Suprapubic skin (tissue), 4 donors: ENCODE measurements around the gene RPS21. TPM values are rescaled to one million over a fixed set of nuclear protein-coding genes. Genes with fewer than 3 reads are reported as not detected.
A peak's percentile ranks its signal among the peaks of the same experiment; 100 is the strongest.

Source experiments
- DNase-seq, 2 donors: peaks; one replicate each; pipeline ENCODE4 v3.0.0-alpha.2; 2019; ENCODE audit warnings: low spot score in 2 of 2
- H3K27ac ChIP-seq: fragments of 200-600 bp; sonication (generic); one replicate; pipeline ENCODE4 v1.5.1; 2019
- H3K27me3 ChIP-seq: fragments of 200-600 bp; sonication (generic); one replicate; pipeline ENCODE4 v1.5.1; 2019
- H3K36me3 ChIP-seq: fragments of 200-600 bp; sonication (generic); one replicate; pipeline ENCODE4 v1.5.1; 2019
- H3K4me1 ChIP-seq: fragments of 200-600 bp; sonication (generic); one replicate; pipeline ENCODE4 v1.5.1; 2019
- H3K4me3 ChIP-seq: fragments of 200-600 bp; sonication (generic); one replicate; pipeline ENCODE4 v1.5.1; 2019; ENCODE audit warnings: mild to moderate bottlenecking
- H3K9me3 ChIP-seq: fragments of 200-600 bp; sonication (generic); one replicate; pipeline ENCODE4 v1.5.1; 2019
- EP300 ChIP-seq: sonication (generic); formaldehyde crosslinking; IDR thresholded peaks from one replicate; pipeline ENCODE4 v1.6.1; 2017; ENCODE audit warnings: antibody characterized with exemption
- POLR2A ChIP-seq, 2 donors: fragments of 450-650 bp; IDR thresholded peaks; one replicate each; pipeline ENCODE4 v1.6.1; 2017; ENCODE audit warnings: antibody characterized with exemption in 2 of 2, mild to moderate bottlenecking in 2 of 2, moderate library complexity in 2 of 2
- POLR2AphosphoS5 ChIP-seq, 3 donors: sonication (generic); formaldehyde crosslinking; IDR thresholded peaks; one replicate each; pipeline ENCODE4 v1.6.1; 2017; ENCODE audit warnings: antibody characterized with exemption in 3 of 3
- WGBS: methylation state at CpG from one replicate; pipeline ENCODE4 v1.1.5; 2018; 5-methylcytosine and 5-hydroxymethylcytosine counted together
- total RNA-seq, 4 donors: library from RNA; depleted of rRNA; stranded (reverse); fragments of >200 nt; gene quantifications; one replicate each; pipeline ENCODE4 v1.1.0, GENCODE V29; 2016
- TF ChIP-seq, protein P1 (sequence below), 2 donors: fragments of 200-600 bp in 1 of 2; fragments of 450-650 bp in 1 of 2; sonication (generic) in 1 of 2; IDR thresholded peaks; one replicate each; pipeline ENCODE4 v1.5.1; 2016 to 2019; ENCODE audit warnings: antibody characterized with exemption in 2 of 2, mild to moderate bottlenecking in 1 of 2, moderate library complexity in 1 of 2

RPS21 gene
- total RNA-seq, 4 donors from 2014 or later, result 1,604 to 3,217 (median 2,363) TPM

DNA sequence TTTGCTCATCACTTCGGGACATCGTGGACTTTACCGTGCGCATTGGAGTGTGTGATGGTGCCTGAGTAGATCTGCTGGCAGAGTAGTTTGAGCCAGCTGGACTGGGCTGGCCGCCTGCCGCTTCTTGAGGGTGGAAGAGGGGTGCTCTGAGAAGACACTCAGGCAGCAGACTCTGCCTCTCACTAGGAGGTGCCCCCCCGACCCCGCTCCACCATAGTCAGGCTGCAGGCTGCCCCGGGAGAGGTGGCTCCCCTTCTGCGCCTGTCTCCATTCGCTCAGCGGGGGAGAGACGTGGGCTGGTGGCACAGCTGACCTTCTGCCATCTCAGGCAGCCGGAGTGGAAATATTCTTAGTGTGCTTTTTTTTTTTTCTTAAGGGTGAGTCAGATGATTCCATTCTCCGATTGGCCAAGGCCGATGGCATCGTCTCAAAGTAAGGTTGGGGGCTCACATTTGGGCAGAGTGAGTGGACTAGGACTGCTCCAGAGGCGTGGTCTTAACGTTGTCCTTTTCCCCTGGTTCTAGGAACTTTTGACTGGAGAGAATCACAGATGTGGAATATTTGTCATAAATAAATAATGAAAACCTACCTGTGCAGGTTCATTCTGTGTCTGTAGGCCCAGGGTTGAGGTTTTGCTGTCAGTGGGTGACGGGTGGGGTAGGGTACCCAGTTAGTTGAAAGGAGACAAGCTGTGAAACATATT is 1.2 kb downstream of the RPS21 start:
- Histone ChIP-seq H3K27ac (no peak overlapping the region), H3K9me3 (no peaks in the 10 kb centered on the region), H3K4me3 (peak overlapping the region; percentile 95), H3K4me1 (peaks cover 26% of the 10 kb centered on the region), H3K27me3 (no peaks in the 10 kb centered on the region), H3K36me3 (peaks cover 25% of the 10 kb centered on the region)
- WGBS, result 71% methylated on average over 19 of the region's 20 CpGs
- TF ChIP-seq POLR2AphosphoS5 (IDR thresholded peaks at IDR 0.05) (no peak), POLR2A (IDR thresholded peaks at IDR 0.05) (no peak), EP300 (no peak)
- TF ChIP-seq, protein P1, sequence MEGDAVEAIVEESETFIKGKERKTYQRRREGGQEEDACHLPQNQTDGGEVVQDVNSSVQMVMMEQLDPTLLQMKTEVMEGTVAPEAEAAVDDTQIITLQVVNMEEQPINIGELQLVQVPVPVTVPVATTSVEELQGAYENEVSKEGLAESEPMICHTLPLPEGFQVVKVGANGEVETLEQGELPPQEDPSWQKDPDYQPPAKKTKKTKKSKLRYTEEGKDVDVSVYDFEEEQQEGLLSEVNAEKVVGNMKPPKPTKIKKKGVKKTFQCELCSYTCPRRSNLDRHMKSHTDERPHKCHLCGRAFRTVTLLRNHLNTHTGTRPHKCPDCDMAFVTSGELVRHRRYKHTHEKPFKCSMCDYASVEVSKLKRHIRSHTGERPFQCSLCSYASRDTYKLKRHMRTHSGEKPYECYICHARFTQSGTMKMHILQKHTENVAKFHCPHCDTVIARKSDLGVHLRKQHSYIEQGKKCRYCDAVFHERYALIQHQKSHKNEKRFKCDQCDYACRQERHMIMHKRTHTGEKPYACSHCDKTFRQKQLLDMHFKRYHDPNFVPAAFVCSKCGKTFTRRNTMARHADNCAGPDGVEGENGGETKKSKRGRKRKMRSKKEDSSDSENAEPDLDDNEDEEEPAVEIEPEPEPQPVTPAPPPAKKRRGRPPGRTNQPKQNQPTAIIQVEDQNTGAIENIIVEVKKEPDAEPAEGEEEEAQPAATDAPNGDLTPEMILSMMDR (IDR thresholded peaks at IDR 0.05), result no peak
- no peak for DNase-seq

GRCh38 chr20:62388839-62389600 is 2.1 kb downstream of the RPS21 start:
- 74% methylated on average over 11 of the region's 11 CpGs for WGBS
- Histone ChIP-seq H3K9me3 (no peaks in the 10 kb centered on the region), H3K4me3 (no peak overlapping the region), H3K27me3 (no peaks in the 10 kb centered on the region), H3K27ac (no peak overlapping the region), H3K4me1 (peaks cover 26% of the 10 kb centered on the region), H3K36me3 (peaks cover 33% of the 10 kb centered on the region)
- DNase-seq, result no peak
- TF ChIP-seq, protein P1 (IDR thresholded peaks at IDR 0.05), result no peak
- no peak for TF ChIP-seq EP300
- TF ChIP-seq POLR2AphosphoS5 (IDR thresholded peaks at IDR 0.05), result no peak

DNA sequence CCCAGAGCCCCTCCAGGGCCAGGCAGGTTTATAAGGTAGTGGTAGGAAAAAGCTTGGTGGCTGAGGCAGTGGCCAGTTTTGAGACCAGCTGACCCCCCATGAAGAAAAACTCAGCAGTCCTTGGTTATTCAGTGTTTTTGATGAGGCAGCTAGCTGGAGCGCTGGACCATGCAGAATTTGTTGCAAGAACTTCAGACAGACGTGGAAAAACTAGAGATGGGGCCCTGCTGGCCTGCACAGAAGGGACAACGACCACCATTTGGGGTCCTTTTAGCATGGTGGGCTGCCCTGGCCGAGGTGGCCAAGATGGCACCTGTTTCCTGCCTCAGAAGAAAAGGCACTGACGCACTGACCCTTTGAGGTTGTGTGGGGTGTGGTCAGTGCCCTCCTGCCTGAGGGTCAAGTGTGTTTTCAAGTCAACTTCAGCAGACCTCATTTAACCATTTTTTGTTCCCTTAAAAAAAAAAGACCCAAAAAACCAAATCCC is 2.7 kb downstream of the RPS21 start:
- Histone ChIP-seq H3K4me1 (peaks cover 26% of the 10 kb centered on the region), H3K4me3 (no peak overlapping the region), H3K36me3 (peaks cover 39% of the 10 kb centered on the region), H3K9me3 (no peaks in the 10 kb centered on the region), H3K27ac (no peak overlapping the region), H3K27me3 (no peaks in the 10 kb centered on the region)
- WGBS, result 80% methylated on average over 5 of the region's 5 CpGs
- DNase-seq, result no peak
- TF ChIP-seq, protein P1 (IDR thresholded peaks at IDR 0.05), result no peak
- TF ChIP-seq EP300 (no peak), POLR2AphosphoS5 (IDR thresholded peaks at IDR 0.05) (no peak), POLR2A (IDR thresholded peaks at IDR 0.05) (no peak)

GRCh38 chr20:62390317-62391164 is 3.6 kb downstream of the RPS21 start:
- WGBS, result 81% methylated on average over 28 of the region's 29 CpGs
- DNase-seq, result no peak
- no peaks in the 10 kb centered on the region for H3K27me3 ChIP-seq
- H3K4me1 ChIP-seq, result peaks cover 20% of the 10 kb centered on the region
- no peak overlapping the region for H3K4me3 ChIP-seq
- no peak for TF ChIP-seq POLR2AphosphoS5 (IDR thresholded peaks at IDR 0.05)
- TF ChIP-seq, protein P1 (IDR thresholded peaks at IDR 0.05), result no peak
- TF ChIP-seq POLR2A (IDR thresholded peaks at IDR 0.05), result no peak
- no peak for TF ChIP-seq EP300
- peaks cover 40% of the 10 kb centered on the region for H3K36me3 ChIP-seq
- no peaks in the 10 kb centered on the region for H3K9me3 ChIP-seq
- H3K27ac ChIP-seq, result no peak overlapping the region
